ENCODE measurements around the gene CDC14C.
"Not testable (repeated sequence)": the region's sequence is repeated elsewhere in the genome, so short reads cannot be mapped to it uniquely, and the experiment has no call there.

DNA sequence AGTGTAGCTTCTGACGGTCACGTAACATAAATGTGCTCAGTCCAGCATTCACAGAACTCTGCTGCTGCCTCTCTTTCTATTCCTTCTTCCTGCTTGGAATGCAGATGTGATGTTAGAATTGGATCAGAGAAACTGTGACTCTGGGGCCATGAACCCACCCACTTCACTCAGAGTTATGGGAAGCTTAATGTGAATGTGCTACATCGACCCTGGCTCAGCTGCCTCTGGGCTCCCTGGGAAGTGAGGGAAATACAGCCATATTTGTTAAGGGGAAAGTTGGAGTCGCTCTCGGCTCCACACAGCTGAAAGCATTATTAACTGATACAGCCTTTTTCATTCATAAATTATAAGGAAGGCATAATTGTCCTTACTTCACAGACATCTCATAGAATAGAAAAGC is 14.5 kb upstream of the CDC14C start:
- TF ChIP-seq, protein P1, sequence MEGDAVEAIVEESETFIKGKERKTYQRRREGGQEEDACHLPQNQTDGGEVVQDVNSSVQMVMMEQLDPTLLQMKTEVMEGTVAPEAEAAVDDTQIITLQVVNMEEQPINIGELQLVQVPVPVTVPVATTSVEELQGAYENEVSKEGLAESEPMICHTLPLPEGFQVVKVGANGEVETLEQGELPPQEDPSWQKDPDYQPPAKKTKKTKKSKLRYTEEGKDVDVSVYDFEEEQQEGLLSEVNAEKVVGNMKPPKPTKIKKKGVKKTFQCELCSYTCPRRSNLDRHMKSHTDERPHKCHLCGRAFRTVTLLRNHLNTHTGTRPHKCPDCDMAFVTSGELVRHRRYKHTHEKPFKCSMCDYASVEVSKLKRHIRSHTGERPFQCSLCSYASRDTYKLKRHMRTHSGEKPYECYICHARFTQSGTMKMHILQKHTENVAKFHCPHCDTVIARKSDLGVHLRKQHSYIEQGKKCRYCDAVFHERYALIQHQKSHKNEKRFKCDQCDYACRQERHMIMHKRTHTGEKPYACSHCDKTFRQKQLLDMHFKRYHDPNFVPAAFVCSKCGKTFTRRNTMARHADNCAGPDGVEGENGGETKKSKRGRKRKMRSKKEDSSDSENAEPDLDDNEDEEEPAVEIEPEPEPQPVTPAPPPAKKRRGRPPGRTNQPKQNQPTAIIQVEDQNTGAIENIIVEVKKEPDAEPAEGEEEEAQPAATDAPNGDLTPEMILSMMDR (conservative IDR thresholded peaks at IDR 0.05 in 1 of 2, IDR thresholded peaks at IDR 0.05 in 1 of 2; ENCODE audit: low read depth in 1 of 2, low read length in 2 of 2), result not testable (repeated sequence)
- not testable (repeated sequence) for TF ChIP-seq EZH2 (IDR thresholded peaks at IDR 0.05; ENCODE audit: low read length, missing control alignments)
